ENCODE results near the gene RRP1.

The RRP1 gene

DNA sequence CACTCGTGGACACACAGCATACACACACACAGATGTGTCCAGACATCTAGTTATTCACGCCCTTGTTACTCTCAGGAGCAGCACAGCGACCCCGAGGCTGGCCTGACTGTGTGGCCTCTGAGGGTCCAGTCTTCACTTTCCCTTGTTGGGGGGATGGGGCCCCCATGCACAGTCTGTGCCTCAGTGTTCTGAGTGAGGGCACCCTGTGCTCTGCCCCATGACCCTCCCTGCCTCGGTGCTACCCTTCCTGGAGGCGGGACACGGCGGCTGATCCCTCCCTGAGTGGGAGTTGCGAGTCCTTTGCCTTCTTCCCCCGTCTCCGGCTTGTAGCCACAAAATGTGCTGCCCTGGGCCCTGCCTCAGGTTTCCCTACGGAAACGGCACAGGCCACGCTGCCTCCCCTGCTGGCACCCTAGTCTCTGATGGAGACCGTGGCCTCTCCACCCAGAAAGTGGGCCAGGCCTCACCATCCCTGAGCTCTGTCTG lies 21.8 kb upstream of the RRP1 start:
- no peak overlapping the region for H3K27ac ChIP-seq

DNA sequence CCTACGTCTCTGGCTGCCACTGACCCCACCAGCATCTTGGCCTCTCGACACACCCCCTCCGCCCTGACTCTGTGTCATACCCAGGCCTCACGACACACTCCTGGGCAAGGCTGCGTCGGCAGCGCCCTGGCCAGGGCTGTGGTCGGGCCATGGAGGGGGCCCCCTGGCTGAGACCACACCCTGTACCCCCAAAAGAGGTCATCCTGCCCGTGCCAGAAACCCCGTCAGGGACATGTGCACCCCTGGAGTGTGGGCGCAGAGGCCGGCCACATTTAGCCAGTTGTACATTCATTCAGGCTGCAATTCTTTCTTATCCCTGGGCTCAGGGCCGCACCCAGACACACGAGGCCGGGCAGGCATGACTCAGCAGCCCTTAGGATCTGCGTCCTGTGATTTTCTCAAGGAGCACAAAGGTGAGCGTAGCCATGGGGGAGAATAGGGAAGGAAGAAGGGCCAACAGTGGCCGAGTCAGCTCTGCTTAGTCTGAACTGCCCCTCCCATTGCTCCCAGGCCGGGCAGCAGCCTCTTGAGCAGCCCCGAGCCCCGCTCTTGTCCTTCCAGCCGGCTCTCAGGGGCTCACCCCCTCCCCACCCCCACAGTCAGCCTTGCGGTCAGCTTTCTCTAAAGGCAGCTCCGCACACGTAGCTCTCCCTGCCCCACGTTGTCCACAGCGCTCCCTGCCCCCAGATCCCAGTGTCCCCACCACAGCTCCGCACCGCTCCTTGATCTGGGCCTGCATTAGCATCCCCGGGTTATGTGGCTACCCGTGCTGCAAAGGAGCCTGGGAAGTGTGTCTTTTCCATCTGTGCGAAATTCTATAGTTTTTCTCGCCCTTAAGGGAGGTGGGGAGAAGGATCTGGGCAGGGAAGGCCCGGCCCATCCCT lies 21.2 kb upstream of the RRP1 start:
- no peak for TF ChIP-seq ZFX (IDR thresholded peaks at IDR 0.05; ENCODE audit: borderline replicate concordance)

More for the DNA sequence above, 21.8 kb upstream of the RRP1 start:
- TF ChIP-seq, protein P1, sequence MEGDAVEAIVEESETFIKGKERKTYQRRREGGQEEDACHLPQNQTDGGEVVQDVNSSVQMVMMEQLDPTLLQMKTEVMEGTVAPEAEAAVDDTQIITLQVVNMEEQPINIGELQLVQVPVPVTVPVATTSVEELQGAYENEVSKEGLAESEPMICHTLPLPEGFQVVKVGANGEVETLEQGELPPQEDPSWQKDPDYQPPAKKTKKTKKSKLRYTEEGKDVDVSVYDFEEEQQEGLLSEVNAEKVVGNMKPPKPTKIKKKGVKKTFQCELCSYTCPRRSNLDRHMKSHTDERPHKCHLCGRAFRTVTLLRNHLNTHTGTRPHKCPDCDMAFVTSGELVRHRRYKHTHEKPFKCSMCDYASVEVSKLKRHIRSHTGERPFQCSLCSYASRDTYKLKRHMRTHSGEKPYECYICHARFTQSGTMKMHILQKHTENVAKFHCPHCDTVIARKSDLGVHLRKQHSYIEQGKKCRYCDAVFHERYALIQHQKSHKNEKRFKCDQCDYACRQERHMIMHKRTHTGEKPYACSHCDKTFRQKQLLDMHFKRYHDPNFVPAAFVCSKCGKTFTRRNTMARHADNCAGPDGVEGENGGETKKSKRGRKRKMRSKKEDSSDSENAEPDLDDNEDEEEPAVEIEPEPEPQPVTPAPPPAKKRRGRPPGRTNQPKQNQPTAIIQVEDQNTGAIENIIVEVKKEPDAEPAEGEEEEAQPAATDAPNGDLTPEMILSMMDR (IDR thresholded peaks at IDR 0.05), result no peak
- TF ChIP-seq ZFX (IDR thresholded peaks at IDR 0.05; ENCODE audit: borderline replicate concordance), result no peak

DNA sequence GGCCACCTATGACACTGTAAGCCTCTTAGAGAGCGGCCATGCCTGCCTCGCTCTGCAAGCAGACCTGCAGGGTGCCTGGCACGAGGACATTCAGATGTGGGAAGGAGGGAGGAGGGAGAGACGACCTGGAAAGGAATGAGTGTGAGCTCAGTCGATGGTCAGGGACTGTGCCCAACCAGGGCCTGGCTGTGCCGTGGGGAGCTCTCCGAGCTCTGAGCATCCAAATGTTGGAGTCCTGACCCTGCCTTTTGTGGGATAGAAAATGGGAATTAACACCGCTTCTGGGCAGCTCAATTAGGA lies 20.6 kb upstream of the RRP1 start:
- no peak for TF ChIP-seq ZFX (IDR thresholded peaks at IDR 0.05; ENCODE audit: borderline replicate concordance)
- TF ChIP-seq, protein P1 (IDR thresholded peaks at IDR 0.05), result no peak
- no peak overlapping the region for H3K27ac ChIP-seq

More for the DNA sequence above, 21.2 kb upstream of the RRP1 start:
- H3K27ac ChIP-seq, result no peak overlapping the region

DNA sequence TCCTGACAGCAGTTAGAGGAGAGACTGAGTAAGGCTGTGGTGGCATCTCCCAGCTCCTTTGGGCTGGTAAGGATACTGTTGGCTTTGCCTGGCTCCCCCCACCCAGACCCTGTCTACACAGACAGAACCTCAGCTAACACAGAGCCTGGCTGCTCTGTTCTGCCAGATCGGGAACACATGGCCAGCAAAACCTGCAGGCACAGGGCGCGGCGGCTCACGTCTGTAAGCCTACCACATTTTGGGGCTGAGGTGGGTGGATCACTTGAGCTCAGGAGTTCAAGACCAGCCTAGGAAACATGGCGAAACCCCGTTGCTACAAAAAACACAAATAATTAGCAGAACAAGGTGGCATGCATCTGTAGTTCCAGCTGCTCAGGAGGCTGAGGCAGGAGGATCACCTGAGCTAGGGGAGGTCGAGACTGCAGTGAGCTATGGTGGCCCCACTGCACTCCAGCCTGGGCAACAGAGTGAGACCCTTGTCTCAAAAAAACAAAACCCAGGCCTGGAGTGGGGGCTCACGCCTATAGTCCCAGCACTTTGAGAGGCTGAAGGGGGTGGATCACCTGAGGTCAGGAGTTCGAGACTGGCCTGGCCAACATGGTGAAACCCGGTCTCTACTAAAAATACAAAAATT lies 19.9 kb upstream of the RRP1 start:
- no peak overlapping the region for H3K27ac ChIP-seq
- TF ChIP-seq, protein P1 (IDR thresholded peaks at IDR 0.05), result no peak
- TF ChIP-seq ZFX (IDR thresholded peaks at IDR 0.05; ENCODE audit: borderline replicate concordance), result no peak

DNA sequence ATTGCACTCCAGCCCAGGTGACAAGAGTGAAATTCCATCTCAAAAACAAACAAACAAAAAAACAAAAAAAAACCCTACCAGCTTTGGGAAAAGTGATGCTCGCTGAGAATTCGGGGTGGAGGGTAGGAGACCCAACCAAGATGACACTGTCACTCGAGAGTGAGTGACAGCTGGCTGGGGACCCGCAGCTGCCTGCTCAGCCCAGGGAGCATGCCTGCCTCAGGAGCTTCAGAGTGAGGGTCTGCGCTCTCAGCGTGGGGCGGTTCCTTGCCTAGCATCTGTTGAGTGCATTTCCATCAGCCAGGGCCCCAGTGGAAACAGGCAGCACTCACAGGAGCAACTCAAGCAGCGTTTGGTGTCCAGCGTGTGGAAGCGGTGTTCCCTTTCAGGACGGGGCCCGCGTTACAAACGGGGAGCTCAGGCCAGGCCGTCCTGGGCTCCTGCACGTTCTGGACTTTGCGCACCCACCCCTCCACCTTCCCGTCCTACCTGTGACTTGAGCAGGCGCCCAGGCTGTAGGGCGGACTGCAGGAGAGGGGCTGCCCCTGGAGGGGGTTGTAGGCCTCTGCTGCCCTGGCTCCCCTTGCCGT lies 19.2 kb upstream of the RRP1 start:
- TF ChIP-seq, protein P1 (IDR thresholded peaks at IDR 0.05), result no peak
- no peak for TF ChIP-seq ZFX (IDR thresholded peaks at IDR 0.05; ENCODE audit: borderline replicate concordance)
- no peak overlapping the region for H3K27ac ChIP-seq

DNA sequence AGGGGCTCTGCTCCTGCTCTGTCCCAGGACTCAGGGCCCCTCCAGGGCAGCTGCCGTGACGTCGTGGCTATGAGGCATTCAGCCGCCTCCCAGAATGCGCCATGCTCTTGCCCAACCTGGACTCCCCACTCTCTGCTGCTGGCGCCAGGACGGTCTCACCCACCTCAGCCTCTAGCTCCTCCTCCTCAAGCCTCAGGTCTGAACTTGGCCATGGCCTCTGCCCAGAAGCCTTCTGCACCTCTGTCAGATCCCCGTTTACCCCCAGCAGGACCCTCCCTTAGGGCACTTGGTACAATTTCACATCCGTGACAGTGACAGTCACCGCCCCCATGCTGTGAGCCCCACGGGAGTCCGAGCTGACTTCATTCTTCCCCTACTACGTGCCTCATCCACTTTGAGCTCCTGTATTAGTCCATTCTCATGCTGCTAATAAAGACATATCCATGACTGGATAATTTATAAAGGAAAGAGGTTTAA lies 18.1 kb upstream of the RRP1 start:
- H3K27ac ChIP-seq, result no peak overlapping the region
- TF ChIP-seq ZFX (IDR thresholded peaks at IDR 0.05; ENCODE audit: borderline replicate concordance), result no peak
- TF ChIP-seq, protein P1 (IDR thresholded peaks at IDR 0.05), result no peak

DNA sequence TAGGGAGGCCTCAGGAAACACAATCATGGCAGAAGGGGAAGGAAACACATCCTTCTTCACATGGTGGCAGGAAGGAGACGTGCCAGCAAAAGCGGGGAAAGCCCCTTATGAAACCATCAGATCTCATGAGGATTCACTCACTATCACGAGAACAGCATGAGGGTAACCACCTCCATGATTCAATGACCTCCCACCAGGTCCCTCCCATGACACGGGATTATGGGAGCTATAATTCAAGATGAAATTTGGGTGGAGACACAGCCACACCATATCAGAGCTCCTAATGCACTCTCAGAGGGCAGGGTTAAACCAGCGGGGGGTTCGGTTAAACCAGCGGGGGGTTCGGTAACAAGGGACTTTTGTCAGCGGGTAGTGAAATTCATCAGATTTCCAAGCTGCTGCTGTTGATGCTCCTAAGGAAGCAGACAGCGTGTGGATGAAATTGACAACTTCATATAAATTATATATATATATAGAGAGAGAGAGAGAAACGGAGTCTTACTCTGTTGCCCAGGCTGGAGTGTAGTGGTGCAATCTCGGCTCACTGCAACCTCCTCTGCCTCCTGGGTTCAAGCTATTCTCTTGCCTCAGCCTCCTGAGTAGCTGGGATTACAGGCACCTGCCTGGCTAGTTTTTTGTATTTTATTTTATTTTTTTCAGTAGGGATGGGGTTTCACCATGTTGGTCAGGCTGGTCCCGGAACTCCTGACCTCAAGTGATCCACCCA lies 17.5 kb upstream of the RRP1 start:
- no peak for TF ChIP-seq ZFX (IDR thresholded peaks at IDR 0.05; ENCODE audit: borderline replicate concordance)
- TF ChIP-seq, protein P1 (IDR thresholded peaks at IDR 0.05), result no peak

More for the DNA sequence above, 17.5 kb upstream of the RRP1 start:
- no peak overlapping the region for H3K27ac ChIP-seq

All from 22Rv1 (cell line).